Stomach smooth muscle (tissue), 2 donors: ENCODE results near the gene AKT1.

Source experiments
- H3K27ac ChIP-seq: one replicate; pipeline ENCODE4 v1.7.0; 2013; ENCODE audit warnings: mild to moderate bottlenecking, low read length, inconsistent platforms
- H3K27me3 ChIP-seq, 2 donors: one replicate each; pipeline ENCODE4 v1.7.0; 2013; ENCODE audit warnings: low read length in 2 of 2; ENCODE audit not compliant: insufficient read depth in 2 of 2, control insufficient read depth in 1 of 2
- H3K36me3 ChIP-seq, 2 donors: one replicate each; pipeline ENCODE4 v1.7.0; 2013; ENCODE audit warnings: low read length in 2 of 2; ENCODE audit not compliant: control insufficient read depth in 2 of 2, insufficient read depth in 2 of 2
- H3K4me1 ChIP-seq: one replicate; pipeline ENCODE4 v1.7.0; 2013; ENCODE audit warnings: low read length; ENCODE audit not compliant: control insufficient read depth, insufficient read depth
- H3K4me3 ChIP-seq, 2 donors: one replicate each; pipeline ENCODE4 v1.7.0; 2013; ENCODE audit warnings: low read length in 2 of 2
- H3K9ac ChIP-seq, 2 donors: one replicate each; pipeline ENCODE4 v1.7.0; 2013; ENCODE audit warnings: low read length in 2 of 2, mild to moderate bottlenecking in 1 of 2
- H3K9me3 ChIP-seq, 2 donors: one replicate each; pipeline ENCODE4 v1.7.0; 2013; ENCODE audit warnings: low read length in 2 of 2; ENCODE audit not compliant: control insufficient read depth in 2 of 2
- donor health status: healthy.
- donor health status: Pancreatic carcinoma.

AKT1 gene

GRCh38 chr14:104769324-104770071, 26.1 kb downstream of the AKT1 start:
- Histone ChIP-seq H3K36me3 (peaks cover 23 to 26% of the 10 kb centered on the region in 2 donors), H3K27me3 (no peaks in the 10 kb centered on the region), H3K4me3 (no peak overlapping the region), H3K27ac (no peak overlapping the region), H3K4me1 (peaks cover 8% of the 10 kb centered on the region), H3K9ac (no peak overlapping the region), H3K9me3 (peaks cover 0 to 4% of the 10 kb centered on the region in 2 donors)

GRCh38 chr14:104768437-104769323, 26.9 kb downstream of the AKT1 start:
- H3K9ac ChIP-seq, result no peak overlapping the region
- H3K27ac ChIP-seq, result no peak overlapping the region
- peaks cover 23 to 26% of the 10 kb centered on the region in 2 donors for H3K36me3 ChIP-seq
- no peaks in the 10 kb centered on the region for H3K27me3 ChIP-seq
- peaks cover 0 to 4% of the 10 kb centered on the region in 2 donors for H3K9me3 ChIP-seq
- H3K4me3 ChIP-seq, result no peak overlapping the region
- peaks cover 8% of the 10 kb centered on the region for H3K4me1 ChIP-seq

- no peak overlapping the region for H3K9ac ChIP-seq
- no peak overlapping the region for H3K4me3 ChIP-seq
- no peak overlapping the region for H3K27ac ChIP-seq
Observed at GRCh38 chr14:104767634-104767918, 28.0 kb downstream of the AKT1 start.

GRCh38 chr14:104766863-104767633, 28.5 kb downstream of the AKT1 start:
- Histone ChIP-seq H3K4me1 (peaks cover 8% of the 10 kb centered on the region), H3K27ac (no peak overlapping the region), H3K36me3 (peaks cover 12% of the 10 kb centered on the region in 2 donors), H3K9ac (no peak overlapping the region), H3K9me3 (peaks cover 0 to 4% of the 10 kb centered on the region in 2 donors), H3K4me3 (no peak overlapping the region), H3K27me3 (no peaks in the 10 kb centered on the region)

More at GRCh38 chr14:104767634-104767918, 28.0 kb downstream of the AKT1 start:
- H3K4me1 ChIP-seq, result peaks cover 8% of the 10 kb centered on the region
- no peaks in the 10 kb centered on the region for H3K27me3 ChIP-seq
- H3K9me3 ChIP-seq, result peaks cover 0 to 4% of the 10 kb centered on the region in 2 donors
- H3K36me3 ChIP-seq, result peaks cover 15 to 17% of the 10 kb centered on the region in 2 donors

GRCh38 chr14:104766256-104766862, 29.2 kb downstream of the AKT1 start:
- H3K36me3 ChIP-seq, result peaks cover 5 to 8% of the 10 kb centered on the region in 2 donors
- H3K4me1 ChIP-seq, result peaks cover 8% of the 10 kb centered on the region
- no peaks in the 10 kb centered on the region for H3K27me3 ChIP-seq
- H3K9ac ChIP-seq, result no peak overlapping the region
- H3K27ac ChIP-seq, result no peak overlapping the region
- no peak overlapping the region for H3K4me3 ChIP-seq
- H3K9me3 ChIP-seq, result peaks cover 0 to 3% of the 10 kb centered on the region in 2 donors

- H3K4me1 ChIP-seq, result peaks cover 8% of the 10 kb centered on the region
- H3K9me3 ChIP-seq, result no peaks in the 10 kb centered on the region
- H3K9ac ChIP-seq, result no peak overlapping the region
- peaks cover 3 to 5% of the 10 kb centered on the region in 2 donors for H3K36me3 ChIP-seq
- H3K27ac ChIP-seq, result no peak overlapping the region
- H3K27me3 ChIP-seq, result no peaks in the 10 kb centered on the region
- no peak overlapping the region for H3K4me3 ChIP-seq
Observed at GRCh38 chr14:104765517-104765916, 30.0 kb downstream of the AKT1 start.

GRCh38 chr14:104758981-104759969, 36.3 kb downstream of the AKT1 start:
- no peak overlapping the region for H3K9ac ChIP-seq
- no peaks in the 10 kb centered on the region for H3K27me3 ChIP-seq
- H3K9me3 ChIP-seq, result no peaks in the 10 kb centered on the region
- H3K36me3 ChIP-seq, result peaks cover 31 to 46% of the 10 kb centered on the region in 2 donors
- peaks cover 12% of the 10 kb centered on the region for H3K4me1 ChIP-seq
- H3K27ac ChIP-seq, result no peak overlapping the region
- no peak overlapping the region for H3K4me3 ChIP-seq

- Histone ChIP-seq H3K9ac (no peak overlapping the region), H3K27me3 (no peaks in the 10 kb centered on the region), H3K27ac (no peak overlapping the region), H3K9me3 (no peaks in the 10 kb centered on the region), H3K36me3 (peaks cover 31 to 46% of the 10 kb centered on the region in 2 donors), H3K4me1 (peaks cover 21% of the 10 kb centered on the region), H3K4me3 (no peak overlapping the region)
Observed at GRCh38 chr14:104757681-104758392, 37.7 kb downstream of the AKT1 start.

GRCh38 chr14:104757238-104757585, 38.3 kb downstream of the AKT1 start:
- H3K4me3 ChIP-seq, result no peak overlapping the region
- no peaks in the 10 kb centered on the region for H3K9me3 ChIP-seq
- H3K27me3 ChIP-seq, result no peaks in the 10 kb centered on the region
- H3K9ac ChIP-seq, result no peak overlapping the region
- no peak overlapping the region for H3K27ac ChIP-seq
- H3K36me3 ChIP-seq, result peaks cover 31 to 46% of the 10 kb centered on the region in 2 donors
- H3K4me1 ChIP-seq, result peaks cover 22% of the 10 kb centered on the region
